GM10248 (cell line): ENCODE measurements around the gene OR5C1.

ENCODE experiments used
- CTCF ChIA-PET: fragments of 300-600 bp; sonication (Branson Sonifier 250); formaldehyde crosslinking; extraction: SDS; loops from one replicate; lab custom pipeline; 2021; ENCODE audit warnings: antibody characterized with exemption; lab: Yijun Ruan, JAX
- POLR2A ChIA-PET: fragments of 350-650 bp; sonication (Branson Sonifier 250); formaldehyde crosslinking; extraction: SDS; loops from one replicate; lab custom pipeline; 2020; ENCODE audit warnings: antibody characterized with exemption; lab: Yijun Ruan, JAX
- DNase-seq: peaks from one replicate; pipeline ENCODE4 v3.0.0; 2012; ENCODE audit errors: extremely low spot score
- CTCF ChIP-seq: IDR thresholded peaks from 2 replicates; pipeline ENCODE4 v1.5.1; 2012; ENCODE audit warnings: mild to moderate bottlenecking, low read depth; ENCODE audit errors: extremely low read depth, missing control alignments, control extremely low read depth

OR5C1 gene

GRCh38 chr9:122819326-122819725, 30.6 kb downstream of the OR5C1 start:
- POLR2A ChIA-PET = no interaction called here
- no peak for DNase-seq
- CTCF ChIA-PET = interaction anchor here (1.8 kb wide), 1 partner anchor 11 kb away, joined by 6 read pairs; no protein-coding TSS in a partner anchor
- TF ChIP-seq CTCF = no peak

GRCh38 chr9:122819791-122820489, 31.2 kb downstream of the OR5C1 start:
- DNase-seq = no peak
- CTCF ChIA-PET = interaction anchor here (1.2 kb wide), 1 partner anchor 18 kb away, joined by 4 read pairs; no protein-coding TSS in a partner anchor
- no peak for TF ChIP-seq CTCF
- POLR2A ChIA-PET = no interaction called here

GRCh38 chr9:122820490-122820845, 31.7 kb downstream of the OR5C1 start:
- ChIA-PET CTCF (interaction anchor here (1.1 to 1.2 kb wide), 2 partner anchors 15 to 17 kb away, joined by 4 to 5 read pairs; no protein-coding TSS in a partner anchor), POLR2A (interaction anchor here (0.6 kb wide), 1 partner anchor 1587 kb away, joined by 3 read pairs; no protein-coding TSS in a partner anchor)
- no peak for DNase-seq
- no peak for TF ChIP-seq CTCF

GRCh38 chr9:122821278-122821943, 32.7 kb downstream of the OR5C1 start:
- ChIA-PET CTCF (interaction anchor here (0.8 to 1.1 kb wide), 2 partner anchors 12 to 14 kb away, joined by 3 to 5 read pairs; no protein-coding TSS in a partner anchor), POLR2A (interaction anchor here (0.6 kb wide), 1 partner anchor 1586 kb away, joined by 3 read pairs; no protein-coding TSS in a partner anchor)
- DNase-seq = no peak
- no peak for TF ChIP-seq CTCF

GRCh38 chr9:122822056-122822455, 33.3 kb downstream of the OR5C1 start:
- TF ChIP-seq CTCF = no peak
- DNase-seq = no peak
- ChIA-PET POLR2A (no interaction called here), CTCF (no interaction called here)

GRCh38 chr9:122822938-122823337, 34.2 kb downstream of the OR5C1 start:
- POLR2A ChIA-PET = no interaction called here
- no peak for DNase-seq
- CTCF ChIA-PET = interaction anchor here (1.1 kb wide), 1 partner anchor 12 kb away, joined by 4 read pairs; no protein-coding TSS in a partner anchor
- no peak for TF ChIP-seq CTCF
